Keratinocyte (primary cell): ENCODE results near the gene TRMT5. TPM values are rescaled to one million over a fixed set of nuclear protein-coding genes. Genes with fewer than 3 reads are reported as not detected.

Source experiments
- DNase-seq: peaks from one replicate; pipeline ENCODE4 v3.0.0-alpha.2; 2011; ENCODE audit warnings: low read depth, missing footprints, low spot score
- FAIRE-seq: peaks from 2 replicates; lab custom pipeline; 2011; peaks lifted over from hg19 to GRCh38; lab: Jason Lieb, UNC
- H2AFZ ChIP-seq: 2 replicates; pipeline ENCODE4 v1.6.0; 2012; ENCODE audit warnings: low read length, control low read depth, inconsistent platforms; ENCODE audit not compliant: control insufficient read depth
- H3K27ac ChIP-seq: 2 replicates; pipeline ENCODE4 v1.5.1; 2011; ENCODE audit warnings: low read length; ENCODE audit not compliant: control insufficient read depth, insufficient read depth
- H3K27me3 ChIP-seq: 3 replicates; pipeline ENCODE4 v1.6.0; 2011; ENCODE audit warnings: low read length; ENCODE audit not compliant: control insufficient read depth, insufficient read depth; ENCODE audit errors: extremely low read depth
- H3K36me3 ChIP-seq, 2 experiments: 2 replicates in 1 of 2; 3 replicates in 1 of 2; pipeline ENCODE4 v1.5.1; 2011; ENCODE audit warnings: low read length in 2 of 2, mild to moderate bottlenecking in 1 of 2; ENCODE audit not compliant: control insufficient read depth in 2 of 2, insufficient read depth in 2 of 2; ENCODE audit errors: extremely low read depth in 1 of 2
- H3K4me1 ChIP-seq: 3 replicates; pipeline ENCODE4 v1.5.1; 2011; ENCODE audit warnings: low read length; ENCODE audit not compliant: control insufficient read depth, insufficient read depth; ENCODE audit errors: extremely low read depth
- H3K4me2 ChIP-seq: 3 replicates; pipeline ENCODE4 v1.6.0; 2011; ENCODE audit warnings: low read depth, low read length; ENCODE audit not compliant: control insufficient read depth, insufficient read depth; ENCODE audit errors: extremely low read depth
- H3K4me3 ChIP-seq, 3 experiments: fragments of 200-600 bp in 1 of 3; sonication (generic) in 1 of 3; 2 replicates in 2 of 3; 3 replicates in 1 of 3; pipeline ENCODE4 v1.5.1; 2011 to 2016; ENCODE audit warnings: low read length in 3 of 3, mild to moderate bottlenecking in 3 of 3, control low read depth in 2 of 3, inconsistent platforms in 1 of 3, low read depth in 1 of 3, mixed read lengths in 1 of 3, mixed run types in 1 of 3, moderate library complexity in 1 of 3; ENCODE audit not compliant: control insufficient read depth in 2 of 3, insufficient read depth in 2 of 3; ENCODE audit errors: extremely low read depth in 1 of 3
- H3K79me2 ChIP-seq: 2 replicates; pipeline ENCODE4 v1.6.0; 2012; ENCODE audit warnings: low read length; ENCODE audit not compliant: control insufficient read depth, insufficient read depth
- H3K9ac ChIP-seq: 3 replicates; pipeline ENCODE4 v1.6.0; 2011; ENCODE audit warnings: low read length; ENCODE audit not compliant: control insufficient read depth, insufficient read depth; ENCODE audit errors: extremely low read depth
- H3K9me1 ChIP-seq: 3 replicates; pipeline ENCODE4 v1.6.0; 2011; ENCODE audit warnings: low read length; ENCODE audit not compliant: control insufficient read depth, insufficient read depth; ENCODE audit errors: extremely low read depth
- H3K9me3 ChIP-seq: 2 replicates; pipeline ENCODE4 v1.5.1; 2012; ENCODE audit warnings: low read depth, low read length; ENCODE audit not compliant: control insufficient read depth
- H4K20me1 ChIP-seq: 3 replicates; pipeline ENCODE4 v1.6.0; 2011; ENCODE audit warnings: low read length; ENCODE audit not compliant: control insufficient read depth, insufficient read depth; ENCODE audit errors: extremely low read depth
- CTCF ChIP-seq, 3 experiments: IDR thresholded peaks in 1 of 3; conservative IDR thresholded peaks in 1 of 3; optimal IDR thresholded peaks in 1 of 3; 2 replicates in 2 of 3; 3 replicates in 1 of 3; pipeline versions ENCODE3 to v1.5.1; 2011; ENCODE audit warnings: low read length in 3 of 3, mild to moderate bottlenecking in 3 of 3, moderate library complexity in 2 of 3, control low read depth in 1 of 3, inconsistent platforms in 1 of 3; ENCODE audit not compliant: insufficient read depth in 2 of 3; ENCODE audit errors: extremely low read depth in 1 of 3
- EZH2 ChIP-seq: IDR thresholded peaks from one replicate; pipeline ENCODE4 v1.6.1; 2012; ENCODE audit warnings: inconsistent platforms, mild to moderate bottlenecking, low read length, moderate library complexity
- dilution Hi-C: fragments of 300-500 bp; cut with MboI; formaldehyde crosslinking; loops from one replicate; pipeline ENCODE4 v1.7.0; 2020; ENCODE audit warnings: low sequenced_read_pairs; ENCODE audit not compliant: extremely low pct_ligation_motif_present
- polyA plus RNA-seq, 5 experiments: library from polyadenylated mRNA; depleted of rRNA in 3 of 5; stranded (reverse) in 3 of 5; stranded (forward) in 1 of 5; unstranded in 1 of 5; fragments of >200 nt; gene quantifications; 1 replicate in 1 of 5; 2 replicates in 3 of 5; 3 replicates in 1 of 5; pipeline versions ENCODE4 v1.2.1 to v1.2.3, GENCODE V29; 2011 to 2012; ENCODE audit warnings: missing spikeins in 2 of 5, low read depth in 1 of 5, low replicate concordance in 1 of 5

Gene TRMT5
- polyA plus RNA-seq, 1 donor (not counting 4 experiments of a cell fraction or from before 2014, with no cell fraction given): 13.8 TPM

GRCh38 chr14:60926002-60926401, 54.9 kb downstream of the TRMT5 start:
- FAIRE-seq: no peak
- H3K9me1 ChIP-seq: no peaks in the 10 kb centered on the region
- no peaks in the 10 kb centered on the region for H3K9me3 ChIP-seq
- H3K4me2 ChIP-seq: no peak overlapping the region
- no peaks in the 10 kb centered on the region for H4K20me1 ChIP-seq
- DNase-seq: no peak
- no peak overlapping the region for H3K9ac ChIP-seq
- H3K27me3 ChIP-seq: no peaks in the 10 kb centered on the region
- TF ChIP-seq EZH2 (no peak), CTCF (optimal IDR thresholded peaks at IDR 0.05 in 1 of 3, IDR thresholded peaks at IDR 0.05 in 1 of 3, conservative IDR thresholded peaks at IDR 0.05 in 1 of 3; ENCODE audit: extremely low read depth in 1 of 3, insufficient read depth in 2 of 3, low read length in 3 of 3) (no peak)
- dilution Hi-C loops: no loop called here
- H3K36me3 ChIP-seq: no peaks in the 10 kb centered on the region
- H3K27ac ChIP-seq: no peak overlapping the region
- peaks cover 2% of the 10 kb centered on the region for H3K79me2 ChIP-seq
- H3K4me1 ChIP-seq: peaks cover 5% of the 10 kb centered on the region
- no peak overlapping the region for H2AFZ ChIP-seq
- no peak overlapping the region for H3K4me3 ChIP-seq

DNA sequence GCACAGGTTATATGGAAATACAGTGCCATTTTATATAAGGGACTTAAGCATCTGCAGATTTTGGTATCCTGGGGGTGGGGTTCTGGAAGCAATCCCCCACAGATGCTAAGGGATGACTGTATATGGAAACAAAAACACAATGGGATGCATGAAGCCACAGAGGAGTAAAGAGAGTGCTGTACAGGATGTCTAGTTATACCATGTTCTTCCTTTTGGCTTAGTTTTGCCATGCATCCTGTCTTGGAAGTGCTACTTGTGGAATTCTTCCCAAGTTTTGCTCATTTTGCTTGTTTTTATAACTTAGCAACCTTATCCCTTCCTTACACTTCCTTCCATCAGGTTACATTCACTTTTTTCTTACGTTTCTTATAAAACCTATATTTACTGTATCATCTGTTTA, 55.6 kb downstream of the TRMT5 start:
- H2AFZ ChIP-seq: no peak overlapping the region
- no peaks in the 10 kb centered on the region for H3K27me3 ChIP-seq
- TF ChIP-seq EZH2 (no peak), CTCF (optimal IDR thresholded peaks at IDR 0.05 in 1 of 3, IDR thresholded peaks at IDR 0.05 in 1 of 3, conservative IDR thresholded peaks at IDR 0.05 in 1 of 3; ENCODE audit: extremely low read depth in 1 of 3, insufficient read depth in 2 of 3, low read length in 3 of 3) (no peak)
- H3K4me2 ChIP-seq: no peak overlapping the region
- peaks cover 5% of the 10 kb centered on the region for H3K4me1 ChIP-seq
- DNase-seq (no peak), FAIRE-seq (no peak)
- H3K4me3 ChIP-seq: no peak overlapping the region
- H3K9me3 ChIP-seq: no peaks in the 10 kb centered on the region
- no peaks in the 10 kb centered on the region for H3K9me1 ChIP-seq
- H3K9ac ChIP-seq: no peak overlapping the region
- H3K36me3 ChIP-seq: no peaks in the 10 kb centered on the region
- H4K20me1 ChIP-seq: no peaks in the 10 kb centered on the region
- dilution Hi-C loops: no loop called here
- H3K79me2 ChIP-seq: peaks cover 2% of the 10 kb centered on the region
- H3K27ac ChIP-seq: no peak overlapping the region
